ENCODE data around the gene STKLD1. TPM values are rescaled to one million over a fixed set of nuclear protein-coding genes. Genes with fewer than 3 reads are reported as not detected.

Gene STKLD1
- total and polyA plus RNA-seq, 12 donors: 0.17 to 1.7 (median 0.68) TPM; not detected in 2

DNA sequence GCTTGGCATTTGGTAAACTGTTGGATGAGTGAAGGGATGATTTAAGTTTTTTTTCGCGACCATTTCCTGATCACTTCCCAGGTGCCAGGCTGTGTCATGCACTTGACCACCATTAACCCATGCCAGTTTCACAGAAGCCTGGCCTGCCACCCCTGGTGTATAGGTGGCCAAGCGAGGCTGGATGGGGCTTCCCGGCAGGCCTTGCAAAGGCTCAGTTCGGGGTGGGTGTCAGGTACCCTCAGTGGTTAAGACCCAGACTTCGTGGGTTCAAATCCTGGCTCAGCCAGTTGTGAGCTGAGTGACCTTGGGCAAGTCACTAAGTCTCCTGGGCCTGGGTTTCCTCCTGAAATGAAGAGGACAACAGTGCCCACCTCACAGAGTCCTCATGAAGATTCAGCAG is 30.6 kb upstream of the STKLD1 start:
- intact Hi-C loops (cut with DNase I): loop anchor here in 2 of 10 donors (5.0 to 10.0 kb wide), 2 partner anchors 112 to 139 kb away; partner anchors contain the start of gene CACFD1 (in 1 of the 2)
- Histone ChIP-seq H3K4me3 (no peak overlapping the region), H3K27me3 (no peaks in the 10 kb centered on the region), H3K9me3 (no peaks in the 10 kb centered on the region), H3K27ac (no peak overlapping the region), H3K4me1 (peaks cover 5 to 51% (median 30%) of the 10 kb centered on the region in 9 donors), H3K36me3 (peaks cover 0 to 76% (median 47%) of the 10 kb centered on the region in 9 donors)
- ATAC-seq: no peak
- DNase-seq: no peak
- WGBS, 2 donors: 95 to 96% methylated on average over 6 of the region's 6 CpGs
- TF ChIP-seq, protein P1, sequence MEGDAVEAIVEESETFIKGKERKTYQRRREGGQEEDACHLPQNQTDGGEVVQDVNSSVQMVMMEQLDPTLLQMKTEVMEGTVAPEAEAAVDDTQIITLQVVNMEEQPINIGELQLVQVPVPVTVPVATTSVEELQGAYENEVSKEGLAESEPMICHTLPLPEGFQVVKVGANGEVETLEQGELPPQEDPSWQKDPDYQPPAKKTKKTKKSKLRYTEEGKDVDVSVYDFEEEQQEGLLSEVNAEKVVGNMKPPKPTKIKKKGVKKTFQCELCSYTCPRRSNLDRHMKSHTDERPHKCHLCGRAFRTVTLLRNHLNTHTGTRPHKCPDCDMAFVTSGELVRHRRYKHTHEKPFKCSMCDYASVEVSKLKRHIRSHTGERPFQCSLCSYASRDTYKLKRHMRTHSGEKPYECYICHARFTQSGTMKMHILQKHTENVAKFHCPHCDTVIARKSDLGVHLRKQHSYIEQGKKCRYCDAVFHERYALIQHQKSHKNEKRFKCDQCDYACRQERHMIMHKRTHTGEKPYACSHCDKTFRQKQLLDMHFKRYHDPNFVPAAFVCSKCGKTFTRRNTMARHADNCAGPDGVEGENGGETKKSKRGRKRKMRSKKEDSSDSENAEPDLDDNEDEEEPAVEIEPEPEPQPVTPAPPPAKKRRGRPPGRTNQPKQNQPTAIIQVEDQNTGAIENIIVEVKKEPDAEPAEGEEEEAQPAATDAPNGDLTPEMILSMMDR (IDR thresholded peaks at IDR 0.05): no peak

DNA sequence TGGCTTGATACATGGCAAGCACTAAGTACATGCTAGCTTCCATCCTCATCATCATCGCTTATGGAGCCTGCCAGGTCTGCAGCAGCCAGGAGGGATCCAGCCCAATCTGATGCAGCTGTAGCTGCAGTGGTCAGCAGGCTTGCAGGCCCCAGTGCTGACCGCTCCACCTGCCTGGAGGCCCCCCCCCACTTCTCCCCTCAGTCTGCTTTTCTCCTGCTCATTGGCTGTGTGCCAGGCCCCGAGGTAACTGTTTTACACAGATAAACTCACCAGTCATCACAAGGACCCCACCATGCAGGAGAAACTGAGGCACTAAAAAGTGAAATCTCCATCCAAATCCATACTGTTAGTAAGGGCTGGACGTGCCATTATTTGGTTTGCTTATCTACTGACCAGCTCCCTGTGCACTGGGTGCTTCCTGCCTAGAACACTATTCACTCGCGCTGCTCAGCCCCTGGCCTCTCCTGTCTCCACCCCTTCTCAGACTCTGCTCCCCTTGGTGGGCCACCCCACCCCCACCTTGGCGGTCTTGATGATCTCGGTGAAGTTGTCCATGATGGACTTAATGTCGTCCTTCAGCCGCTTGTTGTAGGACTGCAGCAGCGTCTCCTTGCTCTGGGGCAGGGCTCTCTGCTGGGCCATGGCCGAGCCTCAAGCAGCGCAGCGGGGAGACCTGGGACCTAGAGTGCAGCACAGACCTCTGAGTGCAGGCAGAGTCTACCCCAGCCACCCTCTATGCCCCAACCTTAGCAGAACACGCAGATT is 30.0 kb upstream of the STKLD1 start:
- TF ChIP-seq, protein P1 (IDR thresholded peaks at IDR 0.05): no peak
- intact Hi-C loops (cut with DNase I): loop anchor here in 2 of 10 donors (5.0 to 10.0 kb wide), 2 partner anchors 111 to 139 kb away; partner anchors contain the start of gene CACFD1 (in 1 of the 2)
- no peaks in the 10 kb centered on the region for H3K27me3 ChIP-seq
- no peaks in the 10 kb centered on the region for H3K9me3 ChIP-seq
- ATAC-seq (peak in 1 of 8 donors; percentile 0), DNase-seq (no peak)
- peak overlapping the region in 8 of 10 donors; percentile 76 to 100 (median 96) for H3K4me3 ChIP-seq
- peak overlapping the region in 8 of 10 donors; percentile 86 to 99 (median 90) for H3K27ac ChIP-seq
- peaks cover 0 to 76% (median 48%) of the 10 kb centered on the region in 9 donors for H3K36me3 ChIP-seq
- H3K4me1 ChIP-seq: peaks cover 5 to 45% (median 30%) of the 10 kb centered on the region in 9 donors
- 68 to 72% methylated on average over 15 of the region's 15 CpGs for WGBS, 2 donors

DNA sequence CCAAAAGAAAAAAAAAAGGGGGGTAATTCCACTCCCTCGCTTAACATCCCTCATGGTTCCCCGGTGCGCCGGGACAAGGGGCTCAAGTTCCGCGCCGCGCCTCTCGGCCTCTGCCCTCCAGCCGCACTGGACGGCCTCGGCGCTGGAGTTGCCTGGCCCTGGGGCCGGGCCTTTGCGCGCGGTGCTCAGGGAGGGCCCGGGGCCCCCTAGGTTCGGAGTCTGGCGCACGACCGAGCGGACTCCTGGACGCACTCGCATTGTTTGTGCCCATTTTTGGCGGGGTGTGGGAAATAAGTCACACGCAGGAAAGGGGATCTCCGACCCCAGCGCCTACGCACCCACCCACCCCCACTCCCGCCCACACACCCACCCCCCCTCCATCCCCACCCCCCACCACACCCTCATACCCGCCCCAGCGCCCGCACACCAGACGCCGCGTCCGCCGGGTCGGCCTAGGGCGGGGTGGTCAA is 28.6 kb upstream of the STKLD1 start:
- TF ChIP-seq, protein P1 (IDR thresholded peaks at IDR 0.05): peak in 3 of 9 donors; percentile 7 to 28 (median 23)
- Histone ChIP-seq H3K4me3 (peak overlapping the region; percentile 71 to 100 (median 96)), H3K9me3 (no peaks in the 10 kb centered on the region), H3K27me3 (no peaks in the 10 kb centered on the region), H3K4me1 (peaks cover 5 to 34% (median 30%) of the 10 kb centered on the region in 9 donors), H3K27ac (peak overlapping the region; percentile 52 to 99 (median 90)), H3K36me3 (peaks cover 0 to 76% (median 51%) of the 10 kb centered on the region in 9 donors)
- intact Hi-C loops (cut with DNase I): loop anchor here in 2 of 10 donors (5.0 to 10.0 kb wide), 2 partner anchors 110 to 137 kb away; partner anchors contain the start of gene CACFD1 (in 1 of the 2)
- ATAC-seq (peak; percentile 56 to 78 (median 66)), DNase-seq (peak in 1 of 2 donors; percentile 46)
- WGBS, 2 donors: 0% methylated on average over 37 to 41 of the region's 41 CpGs

DNA sequence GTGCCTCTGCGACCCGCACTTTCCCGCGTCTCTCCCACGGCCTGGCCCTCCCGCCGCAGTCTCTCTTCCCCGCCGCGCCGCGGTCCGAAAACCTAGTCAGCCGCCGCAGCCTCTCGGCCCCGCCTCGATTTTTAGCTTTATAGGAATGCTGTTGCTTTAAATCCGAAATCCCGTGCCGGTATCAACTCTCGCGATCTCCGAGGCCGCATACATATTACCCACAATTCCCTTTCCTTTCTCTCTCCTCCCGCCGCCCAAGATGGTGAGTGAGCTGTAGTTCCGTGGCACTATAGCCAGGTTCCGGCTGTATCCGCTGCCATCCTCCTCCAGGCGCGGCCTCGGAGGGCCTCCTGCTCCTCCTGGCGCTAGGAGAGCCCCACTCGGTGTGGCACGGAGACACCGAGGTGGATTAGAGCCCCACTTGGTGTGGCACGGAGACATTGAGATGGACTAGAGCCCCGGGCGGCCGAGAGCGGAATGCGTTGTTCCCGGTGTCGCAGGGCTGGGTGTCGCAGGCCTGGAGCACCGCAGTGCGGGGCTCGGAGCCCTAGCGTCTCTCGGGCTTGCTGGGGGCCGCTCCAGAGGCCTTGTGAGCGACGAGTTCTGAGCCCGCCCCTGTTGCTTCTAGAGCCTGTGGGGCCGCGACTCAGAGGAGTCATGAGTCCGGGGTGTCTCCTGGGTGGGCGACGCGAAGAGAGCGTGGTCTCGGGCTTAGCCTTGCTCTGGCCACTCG is 28.0 kb upstream of the STKLD1 start, which contains the start of the genes MED22 and RPL7A:
Gene MED22, minus strand, starts transcription at position 147 of the 733 bp plus-strand sequence. CDS start 1,469 bp downstream, outside the sequence.
Gene RPL7A, plus strand, starts transcription at position 234 of the 733 bp plus-strand sequence. Its CDS starts 26 bp downstream, at position 260.
- Histone ChIP-seq H3K4me1 (peaks cover 5 to 34% (median 30%) of the 10 kb centered on the region in 9 donors), H3K36me3 (peaks cover 0 to 76% (median 48%) of the 10 kb centered on the region in 9 donors), H3K27ac (peak within 1 kb of the TSS; percentile 52 to 99 (median 90)), H3K4me3 (peak within 1 kb of the TSS; percentile 71 to 100 (median 96)), H3K27me3 (no peaks in the 10 kb centered on the region), H3K9me3 (no peaks in the 10 kb centered on the region)
- peak; percentile 85 to 95 (median 92) for ATAC-seq
- DNase-seq: peak; percentile 91 to 96
- TF ChIP-seq, protein P1 (IDR thresholded peaks at IDR 0.05): peak in 2 of 9 donors; percentile 9 to 19
- intact Hi-C loops (cut with DNase I): loop anchor here in 3 of 10 donors (2.0 to 10.0 kb wide), 3 partner anchors 27 to 137 kb away; partner anchors contain the start of gene CACFD1 (in 1 of the 3)
- WGBS, 2 donors: 0% methylated on average over 62 to 64 of the region's 64 CpGs
